ENCODE results near the gene CD47.

CD47 gene

DNA sequence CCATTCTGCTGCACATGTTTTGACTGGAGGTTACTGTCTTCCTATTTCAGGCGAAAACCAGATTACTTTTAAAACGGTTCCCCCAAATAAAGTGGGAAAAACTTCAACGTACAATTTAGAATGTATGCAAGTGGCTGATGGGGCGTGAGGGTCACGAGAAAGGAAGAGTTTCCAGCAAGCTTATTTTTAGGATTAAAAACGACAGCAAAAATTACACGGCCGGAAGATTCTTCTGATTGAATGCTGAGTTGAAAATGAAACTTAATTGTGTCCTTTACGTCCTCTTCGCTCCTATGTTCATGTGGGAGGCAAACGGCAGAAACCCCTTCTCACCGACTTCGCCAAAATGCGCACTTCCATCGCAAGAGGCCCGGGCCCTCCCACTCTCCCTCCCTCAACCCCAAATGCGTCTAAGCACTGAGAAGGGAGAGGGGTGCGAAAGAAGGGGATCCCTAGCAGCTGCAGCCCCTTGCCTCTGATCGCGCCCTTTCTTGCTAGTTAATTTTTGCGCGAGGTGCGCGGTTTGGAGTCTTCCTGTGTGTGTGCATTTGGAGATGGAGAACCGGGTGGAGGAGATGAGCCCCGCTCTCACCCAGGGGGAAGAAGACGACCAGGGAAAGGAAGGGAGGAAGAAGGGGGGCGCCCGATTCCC, 656 bp downstream of the CD47 start:
- peak; percentile 66 for DNase-seq

DNA sequence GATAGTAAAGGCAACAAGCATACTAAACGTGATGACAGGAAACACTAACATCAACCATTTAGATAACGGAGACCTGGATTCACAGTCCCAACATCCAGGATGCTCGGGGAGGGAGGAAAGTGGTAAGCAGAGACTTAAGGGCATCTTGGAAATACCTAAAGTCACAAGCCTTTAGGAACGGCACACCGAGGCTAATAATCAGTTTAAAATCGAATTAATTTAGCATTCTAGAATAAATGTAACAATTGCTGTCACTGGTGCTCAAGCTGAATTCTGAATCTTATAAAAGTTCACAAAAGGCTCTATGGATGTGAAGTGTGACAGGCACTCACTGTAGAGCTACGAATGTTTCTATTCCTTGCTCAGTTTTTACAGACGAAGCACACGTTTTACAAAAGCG, 1.3 kb downstream of the CD47 start:
- no peak for DNase-seq

DNA sequence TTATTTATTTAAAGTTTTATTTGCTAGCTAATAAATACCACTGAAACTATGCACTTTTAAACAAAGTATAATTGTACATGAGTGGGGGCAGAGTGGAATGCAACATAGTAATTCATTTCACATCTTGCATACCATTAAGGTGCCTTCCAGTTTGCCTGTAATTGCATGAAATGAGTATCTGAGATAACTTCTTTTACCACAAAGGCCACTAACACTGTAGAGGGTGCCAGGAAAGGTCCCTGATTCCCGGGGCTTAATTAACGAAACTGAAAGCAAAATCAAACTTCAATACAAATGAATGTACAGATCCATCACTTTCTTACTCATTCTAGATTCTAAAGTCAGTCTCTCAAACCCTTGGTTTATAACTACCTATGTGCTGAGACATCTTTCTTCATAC, 2.1 kb downstream of the CD47 start:
- no peak for DNase-seq

DNA sequence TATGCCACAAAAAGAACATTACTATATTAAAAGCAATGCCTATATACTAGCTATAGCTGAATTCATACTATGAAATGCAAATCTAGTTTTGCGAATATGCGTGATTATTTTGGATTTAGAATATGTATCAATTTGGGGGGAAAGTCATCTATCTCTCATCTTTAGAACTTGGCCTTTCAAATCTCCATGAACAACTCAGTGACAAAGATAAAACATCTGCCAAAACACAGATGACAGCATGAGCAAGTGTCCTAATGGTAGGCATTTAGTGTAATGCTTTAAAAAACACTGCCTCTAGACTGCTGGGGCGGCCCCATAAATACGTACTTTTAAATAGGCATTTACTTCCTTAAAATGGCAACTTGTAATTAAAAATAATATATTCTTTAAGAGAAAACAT, 2.7 kb downstream of the CD47 start:
- no peak for DNase-seq

DNA sequence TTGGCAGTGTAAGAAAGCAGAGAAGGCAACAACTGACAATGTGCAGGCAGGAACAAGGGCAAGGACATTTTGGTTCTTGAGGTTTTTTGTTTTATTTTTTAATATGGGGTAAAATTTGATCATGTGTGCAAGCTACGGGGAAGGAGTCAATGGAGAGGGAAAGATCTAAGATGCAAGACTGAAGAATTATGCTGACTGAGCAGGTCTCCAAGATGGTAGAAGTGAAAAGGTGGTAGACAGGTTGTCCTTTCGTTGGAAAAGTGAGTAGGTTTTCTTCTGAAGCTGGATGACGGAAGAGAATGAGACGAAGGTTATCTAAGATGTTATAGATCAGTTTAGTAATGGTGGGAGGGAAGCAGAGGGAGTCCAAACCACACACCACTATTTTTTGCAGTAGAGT, 4.2 kb downstream of the CD47 start:
- no peak for DNase-seq

DNA sequence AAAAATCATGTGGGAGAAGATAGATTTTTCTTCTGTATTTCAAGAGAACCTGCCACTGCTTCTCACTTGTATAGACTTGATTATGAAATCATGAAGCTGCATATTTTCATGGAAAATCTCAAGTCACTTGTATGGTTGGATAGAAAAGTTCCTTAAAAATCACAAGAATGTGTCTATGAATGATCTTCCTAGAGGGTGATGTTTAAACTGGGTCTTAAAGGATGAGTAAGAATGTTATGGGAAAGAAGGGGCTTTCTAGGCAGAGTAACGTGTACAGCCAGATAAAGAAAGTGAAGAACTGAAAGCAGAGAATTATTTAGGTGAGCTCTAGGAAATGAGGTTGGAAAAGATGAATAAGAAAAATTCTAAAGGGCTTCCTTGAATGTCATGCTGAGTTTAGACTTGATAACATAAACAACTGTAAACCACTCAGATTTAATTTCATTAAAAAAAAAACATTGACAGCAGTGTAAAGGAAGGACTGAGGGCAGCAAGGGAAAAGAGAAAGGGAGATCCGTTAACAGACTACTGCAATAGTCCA, 5.0 kb downstream of the CD47 start:
- DNase-seq = no peak

DNA sequence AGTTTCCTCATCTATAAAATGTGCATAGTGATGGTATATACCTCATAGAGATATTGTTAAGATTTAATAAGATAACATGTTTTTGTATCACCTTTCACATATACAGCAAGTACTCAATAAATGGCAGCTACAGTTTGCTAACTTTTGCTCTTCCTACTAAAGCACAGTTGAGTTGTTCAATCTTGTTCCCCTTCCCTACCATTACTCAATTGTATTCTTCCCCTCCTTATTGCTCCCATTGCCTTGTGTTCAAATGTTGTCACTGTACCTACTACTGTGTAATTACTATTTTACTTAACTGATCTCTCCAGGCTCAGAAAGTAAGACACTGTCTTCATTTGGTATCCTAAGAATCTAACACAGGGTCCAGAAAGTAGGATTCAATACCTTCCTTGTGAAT, 5.5 kb downstream of the CD47 start:
- DNase-seq = no peak

DNA sequence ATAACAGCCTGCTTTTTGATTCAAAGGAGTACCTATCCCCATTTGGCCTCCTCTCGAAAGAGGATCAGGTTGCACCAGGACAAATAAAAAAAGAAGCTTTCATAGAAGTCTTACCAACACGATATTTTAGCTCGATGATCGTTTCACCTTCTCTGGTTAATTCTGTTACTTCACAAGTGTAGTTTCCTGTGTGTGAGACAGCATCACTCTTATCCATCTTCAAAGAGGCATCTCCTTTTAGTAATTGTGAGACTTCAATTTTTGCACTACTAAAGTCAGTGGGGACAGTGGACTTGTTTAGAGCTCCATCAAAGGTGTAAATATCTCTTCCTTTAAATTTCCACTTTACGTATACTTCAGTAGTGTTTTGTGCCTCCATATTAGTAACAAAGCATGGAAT, 11.0 kb downstream of the CD47 start:
- no peak for DNase-seq

DNA sequence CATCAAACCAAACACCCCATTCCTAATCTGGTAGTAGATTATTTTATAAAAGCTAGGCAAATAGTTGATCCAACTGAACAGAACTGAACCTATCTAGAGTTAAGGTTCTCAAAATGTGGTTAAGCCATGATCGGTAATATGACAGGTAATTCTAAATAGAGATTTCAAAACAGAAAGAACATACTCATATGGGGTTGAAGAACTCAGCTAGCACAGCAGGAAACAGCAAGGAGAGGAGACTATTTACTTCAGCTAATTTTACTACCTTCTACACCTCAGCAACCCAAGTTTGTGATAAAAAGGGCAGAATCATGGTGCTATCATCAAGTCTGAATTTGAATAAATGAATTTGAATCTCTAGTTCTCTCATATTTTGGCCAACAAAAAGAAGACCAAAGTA, 11.8 kb downstream of the CD47 start:
- no peak for DNase-seq

DNA sequence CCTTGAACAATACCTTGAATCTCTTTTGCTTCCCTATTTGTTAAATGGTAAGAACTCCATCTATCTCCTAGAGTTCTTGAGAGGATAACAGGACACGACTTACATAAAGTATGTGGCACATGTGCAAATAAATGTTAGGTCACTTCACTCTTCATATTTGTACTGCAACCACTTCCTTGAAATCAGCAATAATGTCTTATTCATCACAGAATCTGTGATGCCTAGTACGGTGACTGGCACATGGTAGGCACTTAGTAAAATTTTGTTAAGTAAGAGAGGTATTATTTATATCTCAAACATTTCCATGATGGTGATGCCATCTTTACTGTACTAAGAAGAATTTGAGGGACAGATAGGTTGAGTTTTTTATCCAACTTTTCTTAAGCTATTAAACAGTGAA, 14.3 kb downstream of the CD47 start:
- DNase-seq = no peak

DNA sequence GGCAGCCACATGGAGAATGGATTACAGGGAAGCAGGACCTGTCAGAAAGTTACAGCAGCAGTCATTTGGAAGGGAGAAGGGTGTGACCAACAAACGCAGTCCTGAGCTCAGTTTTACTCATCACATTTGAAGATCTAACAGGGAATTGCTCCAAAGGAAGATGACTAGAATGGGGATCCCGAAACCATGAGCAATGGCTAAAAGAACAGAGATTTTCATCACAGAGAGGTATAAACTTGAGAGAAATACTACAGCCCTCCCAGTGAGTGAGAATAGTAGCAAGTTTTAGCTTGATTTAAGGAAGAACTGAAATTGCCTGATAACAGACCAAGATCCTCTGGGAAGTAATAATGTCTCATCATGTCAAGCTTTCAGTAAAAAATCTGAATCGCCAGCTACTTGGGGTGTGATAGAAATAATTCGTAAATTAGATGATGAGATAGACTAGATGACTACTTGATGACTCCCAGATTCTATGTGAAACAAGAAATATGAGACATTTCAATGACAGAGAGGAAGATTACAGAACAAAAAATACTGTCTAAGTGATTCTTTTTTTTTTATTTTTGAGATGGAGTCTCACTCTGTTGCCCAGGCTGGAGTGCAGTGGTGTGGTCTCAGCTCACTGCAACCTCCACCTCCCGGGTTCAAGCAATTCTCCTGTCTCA, 16.9 kb downstream of the CD47 start:
- no peak for DNase-seq

DNA sequence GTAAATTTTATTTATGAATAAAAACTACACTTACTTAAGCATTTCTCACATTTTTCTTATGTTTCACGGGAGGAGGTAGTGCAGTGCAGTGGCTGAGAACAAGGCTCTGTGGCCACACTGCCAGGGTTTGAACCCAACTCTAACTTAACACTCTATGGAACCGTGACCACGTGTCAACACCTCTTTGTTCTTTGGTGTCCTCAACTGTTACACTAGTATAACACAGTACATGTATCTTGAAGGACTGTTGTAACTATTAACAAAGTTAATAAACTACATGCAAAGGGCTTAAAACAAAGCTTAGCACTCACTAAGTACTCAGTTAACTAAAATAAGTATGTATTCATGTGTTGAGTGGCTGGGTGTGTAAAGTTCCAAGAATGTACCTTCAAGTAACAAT, 19.5 kb downstream of the CD47 start:
- no peak for DNase-seq

DNA sequence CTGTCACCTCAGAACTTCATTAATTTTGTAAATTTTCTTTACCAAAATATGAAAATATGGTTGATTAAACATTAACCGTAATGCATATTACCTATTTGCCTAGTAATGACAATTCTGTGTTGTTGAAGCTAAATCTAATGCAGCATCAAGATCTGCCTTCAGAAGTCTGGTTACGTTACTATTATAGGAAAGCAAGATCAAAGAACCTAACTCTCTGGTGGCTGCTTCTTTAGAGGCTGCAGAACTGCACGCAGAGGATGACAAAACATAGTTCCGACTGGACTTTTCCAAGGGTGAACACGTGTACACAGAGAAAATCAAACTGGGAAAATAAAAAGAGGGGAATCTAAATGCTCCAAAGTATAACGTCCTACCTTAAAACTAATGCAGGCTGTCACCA, 20.5 kb downstream of the CD47 start:
- DNase-seq = no peak

DNA sequence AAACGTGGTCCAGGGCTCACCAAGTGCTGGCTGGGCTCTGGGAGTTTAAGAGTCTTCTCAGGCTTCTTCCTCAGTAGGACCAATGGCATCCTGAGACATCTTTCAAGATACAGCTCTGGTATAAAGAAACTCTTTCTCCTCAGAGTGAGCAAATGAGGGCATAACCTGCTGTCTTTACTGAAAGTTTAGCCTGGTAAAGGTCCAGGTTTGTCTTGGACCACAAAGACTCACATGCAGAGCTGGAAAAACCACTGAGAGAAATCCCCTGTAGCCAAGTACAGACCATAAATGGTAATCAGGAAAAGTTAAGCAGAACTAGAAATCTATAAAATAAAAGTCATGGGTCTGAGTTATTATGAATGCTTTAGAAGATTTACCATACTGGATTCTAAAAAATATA, 23.1 kb downstream of the CD47 start:
- no peak for DNase-seq

DNA sequence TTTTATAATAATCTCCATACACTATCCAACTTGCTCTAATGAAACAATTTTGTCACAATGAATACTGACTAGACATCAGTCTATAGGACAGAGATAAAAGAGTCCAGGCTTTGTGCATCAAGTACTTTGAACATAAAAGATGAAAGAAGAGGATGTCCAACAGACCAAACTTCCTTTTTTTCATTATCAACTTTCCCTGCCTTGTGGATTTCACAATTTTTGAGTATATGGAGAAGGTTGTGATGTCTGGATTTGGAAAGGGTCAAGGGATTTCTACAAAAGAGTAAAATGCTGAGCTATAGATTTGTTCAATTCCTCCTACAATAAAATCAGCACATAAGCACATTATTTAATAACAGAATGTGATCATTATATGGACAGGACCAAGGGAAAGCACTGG, 25.7 kb downstream of the CD47 start:
- no peak for DNase-seq

DNA sequence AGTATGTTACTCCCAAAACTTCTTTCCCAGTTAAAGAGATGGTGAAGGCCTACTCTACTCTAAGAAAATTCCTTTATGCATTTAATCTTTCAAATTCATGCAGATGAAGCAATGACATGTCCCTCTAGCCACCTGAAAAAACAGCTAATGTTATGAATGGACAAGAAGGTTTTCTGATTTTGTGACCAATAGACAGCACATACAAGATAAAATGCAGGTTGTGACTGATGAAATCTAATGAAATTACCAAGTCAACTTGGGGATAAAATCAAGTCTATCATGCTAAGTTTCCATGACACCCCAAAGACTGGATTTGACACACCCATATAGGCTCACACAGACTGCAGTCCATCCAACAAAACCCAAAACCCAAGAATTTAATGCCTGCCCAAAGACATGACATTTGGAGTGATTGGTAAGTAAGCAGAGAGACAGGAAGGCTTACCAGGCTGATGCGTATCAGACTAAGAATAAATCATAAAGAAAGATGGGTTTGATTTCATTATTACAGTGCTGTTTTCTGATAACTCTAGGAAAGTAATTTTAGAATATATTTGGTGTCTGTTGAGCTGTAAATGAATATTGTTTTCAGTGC, 26.4 kb downstream of the CD47 start:
- no peak for DNase-seq

DNA sequence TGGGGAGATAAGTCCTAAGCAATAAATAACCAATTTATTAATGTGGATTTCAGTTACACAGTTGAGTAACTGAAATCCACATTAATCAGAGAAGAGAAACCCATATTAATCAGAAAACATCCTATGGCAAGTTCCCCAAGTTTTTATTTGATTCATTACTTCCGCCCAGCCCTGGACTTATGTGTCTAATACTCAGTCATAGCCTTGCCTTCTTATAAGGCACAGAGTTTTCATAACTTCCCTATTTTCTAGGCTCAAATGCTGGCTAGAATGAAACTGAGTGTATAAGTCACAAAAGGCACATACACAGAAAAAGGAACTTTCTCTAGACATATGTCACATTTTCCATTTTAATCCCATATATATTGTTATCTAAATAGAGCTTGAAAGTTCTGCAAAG, 28.8 kb downstream of the CD47 start:
- no peak for DNase-seq

DNA sequence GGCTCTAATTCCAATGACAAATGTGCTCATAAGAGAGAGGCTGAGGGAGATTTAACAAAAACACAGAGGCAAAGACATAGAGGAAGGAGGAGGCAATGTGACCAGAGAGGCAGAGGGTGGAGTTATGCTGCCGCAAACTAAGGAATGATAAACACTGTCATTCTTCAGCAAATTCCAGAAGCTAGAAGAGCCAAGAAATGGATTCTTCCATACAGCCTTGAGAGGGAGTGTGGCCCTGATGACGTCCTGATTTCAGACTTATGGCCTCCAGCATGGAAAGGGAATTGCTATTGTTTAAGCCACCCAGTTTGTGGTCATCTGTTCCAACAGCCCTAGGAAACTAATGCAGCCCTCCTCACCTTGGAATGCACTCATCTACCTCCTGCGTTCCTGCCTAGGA, 30.5 kb downstream of the CD47 start:
- DNase-seq = no peak

DNA sequence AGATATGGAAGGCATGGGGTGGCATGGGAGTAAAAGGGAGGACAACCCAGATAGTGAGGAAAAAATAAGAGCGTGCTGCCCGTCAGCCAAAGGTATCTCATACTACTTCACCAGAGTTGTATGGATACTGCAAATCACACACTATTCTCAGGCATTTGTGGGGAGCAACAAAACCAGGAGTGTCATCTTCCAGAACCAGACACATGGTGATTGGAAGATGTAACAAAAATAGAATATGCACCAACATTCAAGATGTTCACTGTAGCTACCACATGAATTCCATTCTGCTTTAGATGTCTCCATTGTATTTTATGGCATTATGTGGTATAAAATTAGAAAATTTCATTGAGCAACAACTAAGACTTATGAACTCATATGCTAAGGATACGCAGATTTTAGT, 34.9 kb downstream of the CD47 start:
- DNase-seq = no peak

DNA sequence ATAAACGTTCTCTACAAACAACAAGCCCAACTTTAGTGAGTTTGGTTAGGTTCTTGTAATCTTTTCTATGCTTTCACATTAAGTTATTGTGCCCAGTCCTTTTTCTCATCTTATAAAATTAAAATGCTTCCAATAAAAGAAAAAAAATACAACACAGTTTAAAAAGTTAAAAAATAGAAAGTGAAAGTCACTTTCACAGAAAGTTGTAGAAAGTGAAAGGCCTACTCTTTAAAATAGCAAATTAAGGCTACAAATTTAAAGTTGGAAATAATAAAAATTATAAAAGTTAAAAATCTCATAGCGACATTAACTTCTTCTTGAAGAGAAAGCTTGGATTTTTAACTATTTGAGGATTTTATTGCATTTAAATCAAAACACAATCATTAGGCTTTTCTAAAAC, 35.9 kb downstream of the CD47 start:
- no peak for DNase-seq

DNA sequence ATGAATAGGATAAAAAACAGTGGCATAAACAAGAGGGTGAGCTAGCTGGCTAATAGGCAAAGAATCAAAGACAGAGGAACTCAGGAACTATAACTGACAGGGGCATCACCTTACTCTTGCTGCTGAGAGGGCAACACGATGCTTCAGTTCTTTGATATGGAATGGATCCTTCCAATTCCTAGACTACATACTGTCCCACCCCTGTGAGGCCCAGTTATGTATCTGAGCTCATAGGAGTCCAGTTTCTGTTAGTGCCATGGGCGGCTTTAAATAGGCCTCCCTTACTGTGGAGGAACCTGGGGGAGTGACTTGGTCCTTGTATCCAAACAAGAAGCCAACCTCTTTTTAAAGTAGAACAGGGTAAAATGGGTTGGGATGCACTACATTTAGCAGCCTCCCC, 37.3 kb downstream of the CD47 start:
- DNase-seq = no peak

DNA sequence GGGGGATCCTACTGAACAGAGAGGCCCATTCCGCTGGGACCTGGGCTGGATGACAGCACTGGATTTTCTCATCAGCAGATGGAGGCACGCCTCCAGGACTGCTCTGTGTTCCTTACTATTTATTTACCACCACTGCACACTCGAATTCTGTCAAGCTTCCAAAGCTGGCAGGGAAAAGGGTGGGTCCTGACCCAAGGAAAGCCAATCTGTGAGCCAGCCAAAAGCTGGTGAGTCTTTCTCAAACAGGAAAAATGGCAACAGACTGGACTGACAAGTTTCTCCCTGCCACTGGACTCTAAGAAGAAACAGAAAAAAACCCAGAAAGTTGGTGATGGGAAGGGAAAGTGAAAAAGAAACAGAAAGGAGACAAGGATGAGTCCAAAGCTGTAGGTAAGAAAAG, 37.8 kb downstream of the CD47 start:
- no peak for DNase-seq

DNA sequence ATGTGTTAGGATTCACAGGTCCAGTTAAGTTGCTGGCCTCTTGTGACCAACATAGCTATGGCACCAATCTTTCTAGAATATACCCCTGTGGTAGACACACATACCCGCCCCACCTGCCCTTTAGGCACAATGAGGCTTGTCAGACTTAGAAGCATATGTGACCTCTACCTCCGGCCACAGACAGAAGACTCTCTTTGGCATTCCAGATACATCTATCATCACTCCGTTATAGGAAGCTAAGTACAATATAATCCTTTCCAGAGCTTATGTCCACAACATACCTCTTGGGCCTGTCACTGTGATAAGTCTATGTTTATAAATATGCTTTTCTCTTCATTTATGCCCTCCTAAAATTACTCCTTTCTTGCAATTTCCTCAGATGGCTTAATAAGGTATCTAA, 39.8 kb downstream of the CD47 start:
- DNase-seq = no peak

DNA sequence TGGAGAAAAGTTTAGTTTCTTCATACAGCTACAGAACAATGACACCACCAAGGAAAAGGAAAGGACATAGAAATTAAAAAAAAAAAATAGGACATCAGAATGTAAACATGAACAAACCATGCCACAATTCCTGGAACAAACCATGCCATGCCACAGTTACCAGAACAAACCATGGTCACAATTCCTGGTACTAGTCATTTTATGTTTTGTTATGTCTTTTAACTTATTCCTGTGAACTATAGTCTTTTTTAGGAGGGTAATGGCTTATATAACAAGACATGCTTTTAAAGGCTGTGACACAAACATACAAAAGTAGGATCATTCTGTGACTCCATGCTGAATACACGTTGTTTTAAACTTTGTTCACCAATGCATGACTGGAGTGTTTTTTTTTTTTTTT, 42.8 kb downstream of the CD47 start:
- no peak for DNase-seq

DNA sequence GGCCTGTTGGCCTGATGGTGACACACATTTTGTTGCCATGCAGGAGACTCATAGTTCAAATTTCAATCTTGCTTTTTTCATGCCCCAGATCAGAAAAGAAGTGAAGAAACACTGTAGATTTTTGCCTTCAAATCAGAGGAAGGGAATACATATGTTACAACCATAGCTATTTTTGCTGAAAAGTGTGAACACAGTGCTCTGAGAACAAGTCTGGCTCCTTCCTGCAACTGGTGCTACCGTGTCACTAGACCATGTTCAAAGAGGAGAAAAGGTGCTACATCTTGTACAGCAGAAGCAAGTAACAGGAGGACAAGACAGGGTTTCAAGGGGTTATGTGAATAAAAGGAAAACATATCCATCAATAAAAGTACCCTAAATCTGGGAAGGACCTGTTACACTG, 44.6 kb downstream of the CD47 start:
- no peak for DNase-seq

Measured in CD4-positive, alpha-beta T cell treated with Interferon gamma for 1 hour (primary cell).